Psoas muscle (tissue), 8 donors: ENCODE measurements around the gene NINJ1. TPM values are rescaled to one million over a fixed set of nuclear protein-coding genes. Genes with fewer than 3 reads are reported as not detected.
A peak's percentile ranks its signal among the peaks of the same experiment; 100 is the strongest.

Source experiments
- ATAC-seq, 4 donors: fragments of 200-7000 bp; cut with Tn5 transposase; one replicate each; pipeline ENCODE4 v1.9.1; 2020; ENCODE audit warnings: moderate library complexity in 3 of 4, mild to moderate bottlenecking in 2 of 4
- DNase-seq, 2 donors: peaks; one replicate each; pipeline ENCODE4 v3.0.0-alpha.2; 2020
- H3K27ac ChIP-seq: fragments of 200-600 bp; one replicate; pipeline ENCODE4 v1.8.0; 2022
- H3K27me3 ChIP-seq, 3 donors: fragments of 200-600 bp in 1 of 3; one replicate each; pipeline versions ENCODE4 v1.6.1 to v1.8.0; 2013 to 2022; ENCODE audit warnings: low read length in 2 of 3, mild to moderate bottlenecking in 2 of 3, moderate library complexity in 1 of 3; ENCODE audit not compliant: insufficient read depth in 3 of 3
- H3K36me3 ChIP-seq, 2 donors: fragments of 200-600 bp in 1 of 2; one replicate each; pipeline versions ENCODE4 v1.6.1 to v1.8.0; 2013 to 2022; ENCODE audit warnings: low read depth in 1 of 2, mild to moderate bottlenecking in 1 of 2, moderate library complexity in 1 of 2; ENCODE audit not compliant: insufficient read depth in 1 of 2
- H3K4me1 ChIP-seq: fragments of 200-600 bp; one replicate; pipeline ENCODE4 v1.8.0; 2022
- H3K4me3 ChIP-seq: fragments of 200-600 bp; one replicate; pipeline ENCODE4 v1.8.0; 2022; ENCODE audit warnings: mild to moderate bottlenecking
- H3K9me3 ChIP-seq: fragments of 200-600 bp; one replicate; pipeline ENCODE4 v1.8.0; 2022
- CTCF ChIP-seq: fragments of 200-600 bp; IDR thresholded peaks from one replicate; pipeline ENCODE4 v1.8.0; 2022; ENCODE audit warnings: antibody characterized with exemption
- WGBS, 3 donors: extraction: QIAGEN DNeasy Blood & Tissue Kit; methylation state at CpG; one replicate each; pipeline versions ENCODE4 v1.1.6 to v1.1.7; 2013; 5-methylcytosine and 5-hydroxymethylcytosine counted together
- intact Hi-C, 2 donors: fragments of 100-400 bp; cut with DNase I; formaldehyde crosslinking; loops; one replicate each; pipeline versions ENCODE4 v1.11.0 to v1.14.2; 2022
- polyA plus RNA-seq, 3 donors: library from polyadenylated mRNA; stranded (reverse); fragments of 200-250 nt; gene quantifications; one replicate each; pipeline ENCODE4 v1.2.3, GENCODE V29; 2013
- total RNA-seq, 4 donors: library from RNA; stranded (reverse); fragmentation: NEBNext Ultra II Directional in 2 of 4; extraction: Animal tissue kit (Norgen Biotek cat#: 25700) in 2 of 4; gene quantifications; one replicate each; pipeline versions ENCODE4 v1.2.1 to v1.2.4, GENCODE V29; 2021 to 2023
- donor health status: healthy with polysubstance abuse.
- donor health status: DM: no; HTN: no; CAD: no; lungs with moderate emphysema.
- donor health status: Bipolar disorder and iron deficiency.
- donor health status: healthy.
- donor health status: DM: yes; HTN: yes; CAD: no.
- donor health status: DM: no; HTN: no; CAD: no.
- donor health status: DM: no; HTN: no; CAD: no.
- donor health status: DM: yes; HTN: yes; CAD: no.

The NINJ1 gene
- total and polyA plus RNA-seq, 7 donors = 17.8 to 40.1 (median 21.3) TPM

DNA sequence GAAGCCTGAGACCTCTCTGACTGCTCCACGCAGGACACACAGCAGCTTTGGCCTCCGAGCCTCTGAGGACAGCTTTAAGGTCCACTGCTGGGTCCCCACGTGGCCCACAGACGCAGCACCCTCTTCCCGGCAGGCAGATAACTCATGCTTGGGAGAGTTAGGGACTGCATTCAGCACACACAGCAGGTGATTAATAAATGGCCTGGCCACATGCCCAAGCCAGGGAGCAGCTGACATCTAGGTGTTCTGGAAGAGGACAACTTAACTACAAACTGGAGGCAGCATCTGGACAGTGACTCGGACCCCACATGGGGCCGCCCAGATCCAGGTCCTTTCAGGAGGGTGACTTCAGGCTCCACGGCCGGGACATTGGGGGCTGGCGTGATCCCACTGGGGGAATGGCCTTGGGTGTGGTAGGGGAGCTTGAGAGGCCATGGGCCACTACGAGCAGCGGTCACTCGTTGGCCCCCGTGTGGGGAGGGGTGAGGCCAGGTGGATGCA lies 11.3 kb downstream of the NINJ1 start:
- no peaks in the 10 kb centered on the region for H3K9me3 ChIP-seq
- peaks cover 23% of the 10 kb centered on the region for H3K4me1 ChIP-seq
- ATAC-seq (no peak), DNase-seq (peak in 1 of 2 donors; percentile 50)
- no peak overlapping the region for H3K27ac ChIP-seq
- TF ChIP-seq CTCF = no peak
- WGBS, 3 donors = 86 to 91% (median 89%) methylated on average over 14 of the region's 14 CpGs
- H3K36me3 ChIP-seq = peaks cover 0 to 52% of the 10 kb centered on the region in 2 donors
- no peaks in the 10 kb centered on the region for H3K27me3 ChIP-seq
- no peak overlapping the region for H3K4me3 ChIP-seq
- intact Hi-C loops = no loop called here

- Histone ChIP-seq H3K36me3 (peaks cover 0 to 52% of the 10 kb centered on the region in 2 donors), H3K4me3 (no peak overlapping the region), H3K9me3 (no peaks in the 10 kb centered on the region), H3K27ac (no peak overlapping the region), H3K4me1 (peaks cover 13% of the 10 kb centered on the region), H3K27me3 (no peaks in the 10 kb centered on the region)
- 73 to 88% (median 77%) methylated on average over 20 of the region's 20 CpGs for WGBS, 3 donors
- intact Hi-C loops = no loop called here
- peak in 1 of 2 donors; percentile 53 for DNase-seq
- no peak for TF ChIP-seq CTCF
- ATAC-seq = no peak
Observed at GRCh38 chr9:93121316-93122241, 12.5 kb downstream of the NINJ1 start.

DNA sequence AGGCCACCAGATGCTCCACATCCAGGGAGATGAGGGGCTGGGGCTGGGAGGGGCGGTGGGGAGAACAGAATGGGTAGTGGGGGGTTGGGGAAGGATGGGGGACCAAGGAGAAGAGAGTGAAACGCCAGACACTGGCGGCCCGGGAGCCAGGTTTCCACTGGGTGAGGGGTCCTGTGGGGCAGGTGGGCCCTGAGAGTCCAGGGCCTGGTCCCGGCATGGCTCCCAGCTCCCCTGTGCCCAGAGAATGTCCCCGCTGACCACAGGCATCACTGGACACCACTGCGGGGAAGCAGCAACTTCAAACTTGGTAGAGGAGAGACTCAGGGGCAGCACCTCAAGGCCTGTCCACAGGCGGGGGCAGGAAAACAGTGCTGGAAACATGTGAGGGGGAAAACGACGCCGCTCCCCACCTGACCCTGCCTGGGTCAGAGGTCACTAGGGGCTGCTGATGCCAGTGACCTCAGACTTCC lies 13.2 kb downstream of the NINJ1 start:
- TF ChIP-seq CTCF = no peak
- 89 to 93% (median 92%) methylated on average over 9 to 11 of the region's 11 CpGs for WGBS, 3 donors
- DNase-seq (peak in 1 of 2 donors; percentile 53), ATAC-seq (no peak)
- intact Hi-C loops = no loop called here
- Histone ChIP-seq H3K27me3 (no peaks in the 10 kb centered on the region), H3K36me3 (peaks cover 0 to 48% of the 10 kb centered on the region in 2 donors), H3K27ac (no peak overlapping the region), H3K4me1 (peaks cover 17% of the 10 kb centered on the region), H3K4me3 (no peak overlapping the region), H3K9me3 (no peaks in the 10 kb centered on the region)

DNA sequence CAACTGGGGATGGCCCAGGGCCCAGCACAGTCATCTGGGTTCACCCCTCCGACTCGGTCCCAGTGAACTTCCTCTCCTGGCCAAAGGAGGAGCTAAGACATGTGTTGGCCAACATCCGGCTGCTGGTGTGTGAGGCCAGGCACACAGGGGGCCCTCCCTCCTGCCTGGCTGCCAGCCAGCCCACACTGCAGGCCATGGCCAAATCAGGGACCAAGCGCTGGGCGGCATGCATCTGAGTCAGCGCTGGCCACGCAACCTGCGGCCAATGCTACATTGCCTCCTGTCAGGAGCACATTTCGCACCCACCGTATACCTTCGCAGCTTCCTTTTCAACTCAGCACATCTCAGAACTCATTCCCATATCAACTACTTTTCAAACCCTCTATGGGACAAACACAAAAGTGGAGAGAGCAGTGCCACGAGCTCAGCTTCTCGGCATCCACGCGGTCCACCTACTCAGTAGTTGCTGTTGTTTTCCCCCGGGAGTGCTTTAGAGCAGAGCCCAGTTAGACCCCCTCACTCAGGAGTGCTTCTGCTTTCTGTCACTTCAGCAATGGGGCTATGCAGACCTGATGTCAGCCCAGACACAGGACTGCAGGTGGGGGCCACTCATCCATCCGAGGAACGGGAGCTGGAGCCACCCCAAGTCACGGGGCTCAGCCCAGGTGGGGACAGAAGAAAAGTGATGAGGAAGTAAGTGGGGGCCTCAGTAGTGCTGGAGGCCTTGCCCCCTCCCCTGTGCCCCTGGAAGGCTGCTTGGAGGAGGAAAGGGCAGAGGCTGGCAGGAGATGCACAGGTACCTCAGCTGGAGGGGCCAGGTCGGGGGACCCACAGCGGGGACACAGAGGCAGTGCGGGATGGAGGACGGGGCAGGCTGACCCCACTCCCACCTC lies 13.9 kb downstream of the NINJ1 start:
- DNase-seq (peak; percentile 96 to 98), ATAC-seq (peak; percentile 89 to 92 (median 90))
- Histone ChIP-seq H3K27ac (peak overlapping the region; percentile 68), H3K27me3 (no peaks in the 10 kb centered on the region), H3K36me3 (peaks cover 0 to 42% of the 10 kb centered on the region in 2 donors), H3K4me1 (peaks cover 17% of the 10 kb centered on the region), H3K4me3 (no peak overlapping the region), H3K9me3 (no peaks in the 10 kb centered on the region)
- TF ChIP-seq CTCF = peak; percentile 46
- WGBS, 3 donors = 34 to 44% (median 36%) methylated on average over 22 to 23 of the region's 23 CpGs
- intact Hi-C loops = no loop called here
